ENCODE measurements around the gene DIAPH2. TPM values are rescaled to one million over a fixed set of nuclear protein-coding genes. Genes with fewer than 3 reads are reported as not detected.
"Not testable (repeated sequence)": the region's sequence is repeated elsewhere in the genome, so short reads cannot be mapped to it uniquely, and the experiment has no call there.

The DIAPH2 gene
- total RNA-seq, 1 experiment from 2014 or later = 15.9 TPM

DNA sequence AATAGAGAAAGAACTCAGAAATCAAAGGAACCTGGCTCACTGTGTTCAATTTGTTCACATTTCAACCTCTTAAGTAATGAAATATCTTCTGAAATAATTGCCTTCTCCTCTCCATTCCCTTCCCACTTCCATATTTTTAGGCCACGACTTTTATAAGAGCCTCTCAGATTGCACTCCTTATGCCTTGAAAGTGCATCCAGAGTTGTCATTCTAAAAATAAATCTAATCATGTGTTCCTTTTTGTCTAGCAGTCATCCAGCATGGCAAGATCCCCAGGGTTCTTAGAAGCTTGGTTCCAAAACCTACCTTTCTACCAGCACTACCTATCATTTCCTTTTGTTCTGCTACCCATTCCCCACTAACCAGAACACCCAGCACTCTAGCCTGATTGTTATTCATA lies 156.7 kb downstream of the DIAPH2 start:
- Mint-ChIP-seq H3K27ac (peak overlapping the region; percentile 58), H3K9me3 (no peaks in the 10 kb centered on the region), H3K4me3 (no peak overlapping the region), H3K4me1 (peaks cover 46% of the 10 kb centered on the region), H3K36me3 (no peaks in the 10 kb centered on the region), H3K27me3 (ENCODE audit: low read depth) (no peaks in the 10 kb centered on the region)
- CTCF ChIA-PET = interaction anchor here (2.4 kb wide), 1 partner anchor 71 kb away, joined by 7 read pairs; no protein-coding TSS in a partner anchor
- ATAC-seq = peak; percentile 46
- TF ChIP-seq, protein P1, sequence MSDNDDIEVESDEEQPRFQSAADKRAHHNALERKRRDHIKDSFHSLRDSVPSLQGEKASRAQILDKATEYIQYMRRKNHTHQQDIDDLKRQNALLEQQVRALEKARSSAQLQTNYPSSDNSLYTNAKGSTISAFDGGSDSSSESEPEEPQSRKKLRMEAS (CRISPR knock-in tag; IDR thresholded peaks at IDR 0.05) = no peak
- no peak for DNase-seq (ENCODE audit: low spot score)
- POLR2A ChIA-PET = no interaction called here

DNA sequence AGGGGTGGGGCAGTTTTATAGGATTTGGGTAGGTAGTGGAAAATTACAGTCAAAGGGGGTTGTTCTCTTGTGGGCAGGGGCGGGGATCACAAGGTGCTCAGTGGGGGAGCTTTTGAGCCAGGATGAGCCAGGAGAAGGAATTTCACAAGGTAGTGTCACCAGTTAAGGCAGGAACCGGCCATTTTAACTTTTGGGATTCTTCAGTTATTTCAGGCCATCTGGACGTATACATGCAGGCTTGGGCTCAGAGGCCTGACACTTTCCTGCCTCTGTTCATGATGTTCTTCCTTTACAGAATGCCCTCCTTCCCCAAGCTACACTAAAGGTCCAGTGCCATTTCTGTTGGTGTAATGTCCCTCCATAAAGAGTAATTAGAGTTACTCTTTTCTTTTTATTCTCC lies 157.2 kb downstream of the DIAPH2 start:
- peaks cover 48% of the 10 kb centered on the region for H3K4me1 Mint-ChIP-seq
- peak; percentile 12 for DNase-seq (ENCODE audit: low spot score)
- H3K36me3 Mint-ChIP-seq; ATAC-seq; POLR2A ChIA-PET; H3K4me3 Mint-ChIP-seq; H3K27me3 Mint-ChIP-seq (ENCODE audit: low read depth); H3K9me3 Mint-ChIP-seq: not testable (repeated sequence)
- H3K27ac Mint-ChIP-seq = peak overlapping the region; percentile 58
- CTCF ChIA-PET = interaction anchor here (2.4 kb wide), 1 partner anchor 71 kb away, joined by 7 read pairs; no protein-coding TSS in a partner anchor

DNA sequence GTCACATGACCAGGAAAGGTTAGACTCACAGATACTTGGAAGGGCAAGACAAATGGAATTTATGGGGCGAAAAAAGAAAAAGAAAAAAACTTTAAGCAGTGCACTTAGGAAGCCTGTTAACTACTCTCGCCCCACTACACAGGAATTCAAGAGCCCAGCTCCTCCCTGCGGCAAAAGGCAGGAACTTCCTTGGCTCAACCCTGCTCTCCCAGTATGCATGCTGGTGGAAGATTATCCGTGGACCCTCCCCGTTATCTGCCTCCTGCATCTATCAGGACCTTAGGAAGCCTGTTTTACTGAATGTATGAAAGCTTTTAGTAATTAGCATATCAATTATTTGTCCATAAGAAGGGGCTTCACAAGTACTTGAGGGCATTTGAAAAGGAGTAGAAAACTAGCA lies 158.9 kb downstream of the DIAPH2 start:
- Mint-ChIP-seq H3K4me1 (peaks cover 48% of the 10 kb centered on the region), H3K9me3 (no peaks in the 10 kb centered on the region), H3K4me3 (no peak overlapping the region), H3K36me3 (no peaks in the 10 kb centered on the region), H3K27ac (no peak overlapping the region), H3K27me3 (ENCODE audit: low read depth) (no peaks in the 10 kb centered on the region)
- ChIA-PET POLR2A (no interaction called here), CTCF (interaction anchor here (0.6 to 2.4 kb wide), 3 partner anchors 73 to 1671 kb away, joined by 3 to 7 read pairs (median 3); no protein-coding TSS in a partner anchor)
- TF ChIP-seq FOXJ3 (CRISPR knock-in tag; IDR thresholded peaks at IDR 0.05; ENCODE audit: borderline replicate concordance) (no peak), SMAD4 (CRISPR knock-in tag; IDR thresholded peaks at IDR 0.05) (no peak), ESRRA (CRISPR knock-in tag; IDR thresholded peaks at IDR 0.05; ENCODE audit: borderline replicate concordance) (no peak), NR2C2 (CRISPR knock-in tag; IDR thresholded peaks at IDR 0.05) (no peak), TEAD1 (CRISPR knock-in tag; IDR thresholded peaks at IDR 0.05) (no peak), JUN (CRISPR knock-in tag; IDR thresholded peaks at IDR 0.05) (no peak), JAZF1 (CRISPR knock-in tag; IDR thresholded peaks at IDR 0.05) (no peak), CBFB (CRISPR knock-in tag; IDR thresholded peaks at IDR 0.05; ENCODE audit: low read depth) (no peak), FOXP1 (CRISPR knock-in tag; IDR thresholded peaks at IDR 0.05; ENCODE audit: borderline replicate concordance) (no peak), TCF7 (CRISPR knock-in tag; IDR thresholded peaks at IDR 0.05; ENCODE audit: low read depth) (no peak), GRHL2 (CRISPR knock-in tag; IDR thresholded peaks at IDR 0.05; ENCODE audit: insufficient replicate concordance, severe bottlenecking) (no peak), GABPB1 (CRISPR knock-in tag; IDR thresholded peaks at IDR 0.05) (no peak)
- TF ChIP-seq, protein P2, sequence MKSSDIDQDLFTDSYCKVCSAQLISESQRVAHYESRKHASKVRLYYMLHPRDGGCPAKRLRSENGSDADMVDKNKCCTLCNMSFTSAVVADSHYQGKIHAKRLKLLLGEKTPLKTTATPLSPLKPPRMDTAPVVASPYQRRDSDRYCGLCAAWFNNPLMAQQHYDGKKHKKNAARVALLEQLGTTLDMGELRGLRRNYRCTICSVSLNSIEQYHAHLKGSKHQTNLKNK (CRISPR knock-in tag; IDR thresholded peaks at IDR 0.05) = no peak
- TF ChIP-seq, protein P3, sequence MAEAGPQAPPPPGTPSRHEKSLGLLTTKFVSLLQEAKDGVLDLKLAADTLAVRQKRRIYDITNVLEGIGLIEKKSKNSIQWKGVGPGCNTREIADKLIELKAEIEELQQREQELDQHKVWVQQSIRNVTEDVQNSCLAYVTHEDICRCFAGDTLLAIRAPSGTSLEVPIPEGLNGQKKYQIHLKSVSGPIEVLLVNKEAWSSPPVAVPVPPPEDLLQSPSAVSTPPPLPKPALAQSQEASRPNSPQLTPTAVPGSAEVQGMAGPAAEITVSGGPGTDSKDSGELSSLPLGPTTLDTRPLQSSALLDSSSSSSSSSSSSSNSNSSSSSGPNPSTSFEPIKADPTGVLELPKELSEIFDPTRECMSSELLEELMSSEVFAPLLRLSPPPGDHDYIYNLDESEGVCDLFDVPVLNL (CRISPR knock-in tag; IDR thresholded peaks at IDR 0.05; ENCODE audit: borderline replicate concordance, low read depth) = no peak
- TF ChIP-seq, protein P4, sequence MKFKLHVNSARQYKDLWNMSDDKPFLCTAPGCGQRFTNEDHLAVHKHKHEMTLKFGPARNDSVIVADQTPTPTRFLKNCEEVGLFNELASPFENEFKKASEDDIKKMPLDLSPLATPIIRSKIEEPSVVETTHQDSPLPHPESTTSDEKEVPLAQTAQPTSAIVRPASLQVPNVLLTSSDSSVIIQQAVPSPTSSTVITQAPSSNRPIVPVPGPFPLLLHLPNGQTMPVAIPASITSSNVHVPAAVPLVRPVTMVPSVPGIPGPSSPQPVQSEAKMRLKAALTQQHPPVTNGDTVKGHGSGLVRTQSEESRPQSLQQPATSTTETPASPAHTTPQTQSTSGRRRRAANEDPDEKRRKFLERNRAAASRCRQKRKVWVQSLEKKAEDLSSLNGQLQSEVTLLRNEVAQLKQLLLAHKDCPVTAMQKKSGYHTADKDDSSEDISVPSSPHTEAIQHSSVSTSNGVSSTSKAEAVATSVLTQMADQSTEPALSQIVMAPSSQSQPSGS (CRISPR knock-in tag; IDR thresholded peaks at IDR 0.05; ENCODE audit: borderline replicate concordance, low read depth) = no peak
- TF ChIP-seq, protein P5, sequence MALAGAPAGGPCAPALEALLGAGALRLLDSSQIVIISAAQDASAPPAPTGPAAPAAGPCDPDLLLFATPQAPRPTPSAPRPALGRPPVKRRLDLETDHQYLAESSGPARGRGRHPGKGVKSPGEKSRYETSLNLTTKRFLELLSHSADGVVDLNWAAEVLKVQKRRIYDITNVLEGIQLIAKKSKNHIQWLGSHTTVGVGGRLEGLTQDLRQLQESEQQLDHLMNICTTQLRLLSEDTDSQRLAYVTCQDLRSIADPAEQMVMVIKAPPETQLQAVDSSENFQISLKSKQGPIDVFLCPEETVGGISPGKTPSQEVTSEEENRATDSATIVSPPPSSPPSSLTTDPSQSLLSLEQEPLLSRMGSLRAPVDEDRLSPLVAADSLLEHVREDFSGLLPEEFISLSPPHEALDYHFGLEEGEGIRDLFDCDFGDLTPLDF (CRISPR knock-in tag; IDR thresholded peaks at IDR 0.05) = no peak
- TF ChIP-seq, protein P6, sequence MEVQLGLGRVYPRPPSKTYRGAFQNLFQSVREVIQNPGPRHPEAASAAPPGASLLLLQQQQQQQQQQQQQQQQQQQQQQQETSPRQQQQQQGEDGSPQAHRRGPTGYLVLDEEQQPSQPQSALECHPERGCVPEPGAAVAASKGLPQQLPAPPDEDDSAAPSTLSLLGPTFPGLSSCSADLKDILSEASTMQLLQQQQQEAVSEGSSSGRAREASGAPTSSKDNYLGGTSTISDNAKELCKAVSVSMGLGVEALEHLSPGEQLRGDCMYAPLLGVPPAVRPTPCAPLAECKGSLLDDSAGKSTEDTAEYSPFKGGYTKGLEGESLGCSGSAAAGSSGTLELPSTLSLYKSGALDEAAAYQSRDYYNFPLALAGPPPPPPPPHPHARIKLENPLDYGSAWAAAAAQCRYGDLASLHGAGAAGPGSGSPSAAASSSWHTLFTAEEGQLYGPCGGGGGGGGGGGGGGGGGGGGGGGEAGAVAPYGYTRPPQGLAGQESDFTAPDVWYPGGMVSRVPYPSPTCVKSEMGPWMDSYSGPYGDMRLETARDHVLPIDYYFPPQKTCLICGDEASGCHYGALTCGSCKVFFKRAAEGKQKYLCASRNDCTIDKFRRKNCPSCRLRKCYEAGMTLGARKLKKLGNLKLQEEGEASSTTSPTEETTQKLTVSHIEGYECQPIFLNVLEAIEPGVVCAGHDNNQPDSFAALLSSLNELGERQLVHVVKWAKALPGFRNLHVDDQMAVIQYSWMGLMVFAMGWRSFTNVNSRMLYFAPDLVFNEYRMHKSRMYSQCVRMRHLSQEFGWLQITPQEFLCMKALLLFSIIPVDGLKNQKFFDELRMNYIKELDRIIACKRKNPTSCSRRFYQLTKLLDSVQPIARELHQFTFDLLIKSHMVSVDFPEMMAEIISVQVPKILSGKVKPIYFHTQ (CRISPR knock-in tag; IDR thresholded peaks at IDR 0.05) = no peak
- TF ChIP-seq, protein P7, sequence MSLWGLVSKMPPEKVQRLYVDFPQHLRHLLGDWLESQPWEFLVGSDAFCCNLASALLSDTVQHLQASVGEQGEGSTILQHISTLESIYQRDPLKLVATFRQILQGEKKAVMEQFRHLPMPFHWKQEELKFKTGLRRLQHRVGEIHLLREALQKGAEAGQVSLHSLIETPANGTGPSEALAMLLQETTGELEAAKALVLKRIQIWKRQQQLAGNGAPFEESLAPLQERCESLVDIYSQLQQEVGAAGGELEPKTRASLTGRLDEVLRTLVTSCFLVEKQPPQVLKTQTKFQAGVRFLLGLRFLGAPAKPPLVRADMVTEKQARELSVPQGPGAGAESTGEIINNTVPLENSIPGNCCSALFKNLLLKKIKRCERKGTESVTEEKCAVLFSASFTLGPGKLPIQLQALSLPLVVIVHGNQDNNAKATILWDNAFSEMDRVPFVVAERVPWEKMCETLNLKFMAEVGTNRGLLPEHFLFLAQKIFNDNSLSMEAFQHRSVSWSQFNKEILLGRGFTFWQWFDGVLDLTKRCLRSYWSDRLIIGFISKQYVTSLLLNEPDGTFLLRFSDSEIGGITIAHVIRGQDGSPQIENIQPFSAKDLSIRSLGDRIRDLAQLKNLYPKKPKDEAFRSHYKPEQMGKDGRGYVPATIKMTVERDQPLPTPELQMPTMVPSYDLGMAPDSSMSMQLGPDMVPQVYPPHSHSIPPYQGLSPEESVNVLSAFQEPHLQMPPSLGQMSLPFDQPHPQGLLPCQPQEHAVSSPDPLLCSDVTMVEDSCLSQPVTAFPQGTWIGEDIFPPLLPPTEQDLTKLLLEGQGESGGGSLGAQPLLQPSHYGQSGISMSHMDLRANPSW (CRISPR knock-in tag; conservative IDR thresholded peaks at IDR 0.05; ENCODE audit: low read depth) = no peak
- TF ChIP-seq, protein P8, sequence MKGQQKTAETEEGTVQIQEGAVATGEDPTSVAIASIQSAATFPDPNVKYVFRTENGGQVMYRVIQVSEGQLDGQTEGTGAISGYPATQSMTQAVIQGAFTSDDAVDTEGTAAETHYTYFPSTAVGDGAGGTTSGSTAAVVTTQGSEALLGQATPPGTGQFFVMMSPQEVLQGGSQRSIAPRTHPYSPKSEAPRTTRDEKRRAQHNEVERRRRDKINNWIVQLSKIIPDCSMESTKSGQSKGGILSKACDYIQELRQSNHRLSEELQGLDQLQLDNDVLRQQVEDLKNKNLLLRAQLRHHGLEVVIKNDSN (CRISPR knock-in tag; IDR thresholded peaks at IDR 0.05) = no peak
- ATAC-seq (peak; percentile 94), DNase-seq (ENCODE audit: low spot score) (peak; percentile 35)
